OCI-LY7 (cell line): ENCODE measurements around the gene LPP. TPM values are rescaled to one million over a fixed set of nuclear protein-coding genes. Genes with fewer than 3 reads are reported as not detected.

Experiments
- BruUV-seq: library from RNA; stranded (reverse); fragments of 400-500 nt; replicated peaks from 2 replicates; lab custom pipeline; 2021; lab: Mats Ljungman, UMichigan
- CTCF ChIA-PET: fragments of 300-600 bp; sonication (Branson Sonifier 250); formaldehyde crosslinking; loops from one replicate; lab custom pipeline; 2022; ENCODE audit warnings: antibody characterized with exemption; ENCODE audit not compliant: unreplicated experiment; lab: Charles Lee
- POLR2A ChIA-PET: fragments of 300-600 bp; sonication (Branson Sonifier 250); formaldehyde crosslinking; loops from one replicate; lab custom pipeline; 2022; ENCODE audit warnings: antibody characterized with exemption; lab: Charles Lee
- DNase-seq: peaks from one replicate; pipeline ENCODE4 v3.0.0-alpha.2; 2015; ENCODE audit warnings: low spot score
- H2AFZ ChIP-seq: fragments of 200-600 bp; sonication (generic), shearing (Covaris generic); 2 replicates; pipeline ENCODE4 v1.6.1; 2014; ENCODE audit warnings: mild to moderate bottlenecking, antibody characterized with exemption, low read length, moderate library complexity
- H3K27ac ChIP-seq: fragments of 200-600 bp; sonication (generic); 2 replicates; pipeline ENCODE4 v1.5.1; 2014; ENCODE audit warnings: mixed run types, low read depth, mild to moderate bottlenecking, moderate library complexity, low read length, inconsistent platforms; ENCODE audit not compliant: poor library complexity, severe bottlenecking
- H3K36me3 ChIP-seq: fragments of 200-600 bp; sonication (generic); 2 replicates; pipeline ENCODE4 v1.6.1; 2014; ENCODE audit warnings: mild to moderate bottlenecking, antibody characterized with exemption, low read length, moderate library complexity, mixed read lengths; ENCODE audit not compliant: insufficient read depth
- H3K4me1 ChIP-seq: fragments of 200-600 bp; sonication (generic); 2 replicates; pipeline ENCODE4 v1.5.1; 2014; ENCODE audit warnings: mild to moderate bottlenecking, low read length; ENCODE audit not compliant: insufficient read depth, poor library complexity, severe bottlenecking
- H3K4me2 ChIP-seq: fragments of 200-600 bp; sonication (generic); 2 replicates; pipeline ENCODE4 v1.6.1; 2014; ENCODE audit warnings: mild to moderate bottlenecking, low read length
- H3K4me3 ChIP-seq: fragments of 200-600 bp; sonication (generic); 2 replicates; pipeline ENCODE4 v1.5.1; 2014; ENCODE audit warnings: mild to moderate bottlenecking, low read depth, low read length; ENCODE audit not compliant: poor library complexity, severe bottlenecking
- H3K79me2 ChIP-seq: fragments of 200-600 bp; sonication (generic); 2 replicates; pipeline ENCODE4 v1.6.1; 2016; ENCODE audit warnings: low read depth, mild to moderate bottlenecking, low read length, moderate library complexity, mixed read lengths; ENCODE audit not compliant: insufficient read depth
- H3K9me2 ChIP-seq: fragments of 200-600 bp; sonication (generic); 2 replicates; pipeline ENCODE4 v1.6.1; 2016; ENCODE audit warnings: mild to moderate bottlenecking, low read length, mixed read lengths; ENCODE audit not compliant: insufficient read depth
- H3K9me3 ChIP-seq: fragments of 200-600 bp; sonication (generic); 2 replicates; pipeline ENCODE4 v1.6.1; 2014; ENCODE audit warnings: mild to moderate bottlenecking, mixed run types, low read length, mixed read lengths
- H4K20me1 ChIP-seq: fragments of 200-600 bp; sonication (generic); 2 replicates; pipeline ENCODE4 v1.6.1; 2014; ENCODE audit warnings: mild to moderate bottlenecking, antibody characterized with exemption, low read length, moderate library complexity, mixed read lengths; ENCODE audit not compliant: insufficient read depth
- EZH2phosphoT487 ChIP-seq: fragments of 200-600 bp; sonication (generic); IDR thresholded peaks from 2 replicates; pipeline ENCODE4 v1.6.1; 2018; ENCODE audit warnings: low read depth, borderline replicate concordance, mild to moderate bottlenecking, mixed run types, antibody characterized with exemption, low read length, moderate library complexity, mixed read lengths
- intact Hi-C: fragments of 100-400 bp; cut with micrococcal nuclease; formaldehyde crosslinking; loops from one replicate; pipeline ENCODE4 v1.10.0; 2022; ENCODE audit not compliant: unreplicated experiment
- total RNA-seq, 2 experiments: library from RNA; depleted of rRNA in 1 of 2; stranded (reverse); fragments of >200 nt in 1 of 2; shearing (Covaris generic) in 1 of 2; gene quantifications; 2 replicates each; pipeline ENCODE4 v1.2.3, GENCODE V29; 2014 to 2022
- TF ChIP-seq, protein P1 (sequence below): fragments of 200-600 bp; sonication (generic); conservative IDR thresholded peaks from 2 replicates; pipeline ENCODE4 v1.5.1; 2014; ENCODE audit warnings: mild to moderate bottlenecking, antibody characterized with exemption, low read length, moderate library complexity, mixed read lengths

The LPP gene
- total RNA-seq, 2 experiments from 2014 or later: 10.9 to 119 TPM

DNA sequence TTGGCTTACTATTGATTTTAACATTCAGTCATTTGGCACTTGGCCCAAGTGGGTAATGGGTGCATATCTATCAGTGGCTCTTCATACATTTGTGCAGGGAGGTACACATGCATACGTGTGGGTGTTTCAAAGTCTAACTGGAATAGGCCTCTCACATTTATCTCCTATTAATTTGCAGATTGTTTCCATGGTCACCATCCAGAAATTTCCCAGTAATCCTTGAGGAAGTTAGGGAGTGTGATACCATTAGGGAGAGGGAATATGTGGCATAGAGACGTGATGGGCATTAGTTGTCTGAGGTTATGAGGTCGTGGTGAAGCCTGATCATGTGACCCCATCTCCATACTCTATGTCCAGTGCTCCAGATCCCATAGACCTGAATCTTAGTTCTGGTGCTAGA, 102.8 kb downstream of the LPP start:
- BruUV-seq: no TSS peak
- no peak overlapping the region for H3K4me2 ChIP-seq
- H3K36me3 ChIP-seq: peaks cover 23% of the 10 kb centered on the region
- CTCF ChIA-PET: no interaction called here
- POLR2A ChIA-PET: interaction anchor here (1.0 to 4.2 kb wide), 5 partner anchors 8 to 507 kb away, joined by 3 to 22 read pairs (median 5); no protein-coding TSS in a partner anchor
- intact Hi-C loops: no loop called here
- peaks cover 5% of the 10 kb centered on the region; the same call in 1 of the 2 replicates for H3K9me3 ChIP-seq
- H3K4me1 ChIP-seq: peaks cover 11% of the 10 kb centered on the region
- H4K20me1 ChIP-seq: no peaks in the 10 kb centered on the region
- TF ChIP-seq, protein P1, sequence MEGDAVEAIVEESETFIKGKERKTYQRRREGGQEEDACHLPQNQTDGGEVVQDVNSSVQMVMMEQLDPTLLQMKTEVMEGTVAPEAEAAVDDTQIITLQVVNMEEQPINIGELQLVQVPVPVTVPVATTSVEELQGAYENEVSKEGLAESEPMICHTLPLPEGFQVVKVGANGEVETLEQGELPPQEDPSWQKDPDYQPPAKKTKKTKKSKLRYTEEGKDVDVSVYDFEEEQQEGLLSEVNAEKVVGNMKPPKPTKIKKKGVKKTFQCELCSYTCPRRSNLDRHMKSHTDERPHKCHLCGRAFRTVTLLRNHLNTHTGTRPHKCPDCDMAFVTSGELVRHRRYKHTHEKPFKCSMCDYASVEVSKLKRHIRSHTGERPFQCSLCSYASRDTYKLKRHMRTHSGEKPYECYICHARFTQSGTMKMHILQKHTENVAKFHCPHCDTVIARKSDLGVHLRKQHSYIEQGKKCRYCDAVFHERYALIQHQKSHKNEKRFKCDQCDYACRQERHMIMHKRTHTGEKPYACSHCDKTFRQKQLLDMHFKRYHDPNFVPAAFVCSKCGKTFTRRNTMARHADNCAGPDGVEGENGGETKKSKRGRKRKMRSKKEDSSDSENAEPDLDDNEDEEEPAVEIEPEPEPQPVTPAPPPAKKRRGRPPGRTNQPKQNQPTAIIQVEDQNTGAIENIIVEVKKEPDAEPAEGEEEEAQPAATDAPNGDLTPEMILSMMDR: no peak
- TF ChIP-seq EZH2phosphoT487: no peak
- H3K79me2 ChIP-seq: no peaks in the 10 kb centered on the region
- H2AFZ ChIP-seq: no peak overlapping the region
- DNase-seq: no peak
- no peak overlapping the region for H3K27ac ChIP-seq
- no peak overlapping the region for H3K4me3 ChIP-seq
- H3K9me2 ChIP-seq: no peaks in the 10 kb centered on the region

DNA sequence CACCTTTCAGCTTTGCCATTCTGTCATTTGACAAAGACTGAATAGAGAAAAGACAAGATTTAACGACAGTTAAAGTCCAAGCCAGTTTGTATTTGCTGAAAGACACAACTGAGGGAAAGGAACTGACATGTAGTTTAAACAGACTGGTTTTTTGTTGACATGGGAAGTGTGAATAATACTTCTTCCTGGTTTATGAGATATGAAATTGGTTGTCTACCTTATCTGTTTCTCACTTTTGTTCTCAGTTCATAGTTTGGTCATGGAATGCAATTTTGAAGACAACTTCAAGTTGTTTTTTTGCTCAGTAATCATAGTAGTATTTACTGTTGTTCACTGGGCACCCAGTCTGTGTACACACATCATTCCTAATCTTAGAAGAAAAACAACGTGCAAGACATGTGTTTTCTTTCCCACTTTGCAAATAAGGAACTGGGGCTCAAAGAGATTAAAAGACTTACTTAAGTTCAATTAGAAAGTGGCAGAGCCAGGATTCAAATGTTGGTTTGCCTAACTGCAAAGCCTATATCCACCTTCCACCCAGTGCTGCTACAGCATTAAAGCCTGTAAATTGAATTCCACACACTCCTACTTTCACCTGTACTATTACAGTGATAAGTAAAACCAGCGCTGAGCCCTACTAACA, 103.5 kb downstream of the LPP start:
- CTCF ChIA-PET: no interaction called here
- no peak overlapping the region for H3K4me2 ChIP-seq

More for the DNA sequence above, 103.5 kb downstream of the LPP start:
- Histone ChIP-seq H3K4me3 (no peak overlapping the region), H3K36me3 (peaks cover 19% of the 10 kb centered on the region), H4K20me1 (no peaks in the 10 kb centered on the region), H2AFZ (no peak overlapping the region), H3K27ac (no peak overlapping the region), H3K79me2 (no peaks in the 10 kb centered on the region), H3K4me1 (peaks cover 11% of the 10 kb centered on the region), H3K9me3 (peaks cover 1% of the 10 kb centered on the region; the same call in 1 of the 2 replicates), H3K9me2 (no peaks in the 10 kb centered on the region)
- DNase-seq: no peak
- no TSS peak for BruUV-seq
- no peak for TF ChIP-seq EZH2phosphoT487
- TF ChIP-seq, protein P1: no peak
- intact Hi-C loops: no loop called here
- POLR2A ChIA-PET: interaction anchor here (1.0 to 4.2 kb wide), 6 partner anchors 7 to 508 kb away, joined by 3 to 22 read pairs (median 5); no protein-coding TSS in a partner anchor
